Activated naive CD4-positive, alpha-beta T cell treated with anti-CD3 and anti-CD28 coated beads for 36 hours (primary cell): Measurements from ENCODE around the gene STX16. TPM values are rescaled to one million over a fixed set of nuclear protein-coding genes. Genes with fewer than 3 reads are reported as not detected.

Experiments used
- CTCF ChIA-PET: fragments of 350-600 bp; sonication (Branson Sonifier 250); formaldehyde crosslinking; loops from one replicate; lab custom pipeline; 2021; ENCODE audit warnings: antibody characterized with exemption; lab: Charles Lee
- DNase-seq: peaks from one replicate; pipeline ENCODE4 v3.0.0-alpha.2; 2020
- H3K27ac Mint-ChIP-seq: one replicate; pipeline ENCODE4 v1.8.0; 2021; ENCODE audit warnings: mild to moderate bottlenecking, mixed read lengths
- H3K27me3 Mint-ChIP-seq: one replicate; pipeline ENCODE4 v1.8.0; 2021; ENCODE audit warnings: low read depth, mixed read lengths
- H3K36me3 Mint-ChIP-seq: one replicate; pipeline ENCODE4 v1.8.0; 2021; ENCODE audit warnings: low read depth, mixed read lengths
- H3K4me1 Mint-ChIP-seq: one replicate; pipeline ENCODE4 v1.8.0; 2021; ENCODE audit warnings: low read depth, mixed read lengths
- H3K4me3 Mint-ChIP-seq: one replicate; pipeline ENCODE4 v1.8.0; 2021; ENCODE audit warnings: mild to moderate bottlenecking, moderate library complexity, mixed read lengths
- H3K9me3 Mint-ChIP-seq: one replicate; pipeline ENCODE4 v1.8.0; 2021; ENCODE audit warnings: mixed read lengths
- intact Hi-C: fragments of 100-400 bp; cut with micrococcal nuclease; formaldehyde crosslinking; loops from one replicate; pipeline ENCODE4 v1.15.1; 2023
- total RNA-seq, 2 experiments: library from RNA; stranded (reverse); gene quantifications; one replicate each; pipeline ENCODE4 v1.2.3, GENCODE V29; 2021

STX16 gene
- total RNA-seq, 2 experiments from 2014 or later = 127 TPM

DNA sequence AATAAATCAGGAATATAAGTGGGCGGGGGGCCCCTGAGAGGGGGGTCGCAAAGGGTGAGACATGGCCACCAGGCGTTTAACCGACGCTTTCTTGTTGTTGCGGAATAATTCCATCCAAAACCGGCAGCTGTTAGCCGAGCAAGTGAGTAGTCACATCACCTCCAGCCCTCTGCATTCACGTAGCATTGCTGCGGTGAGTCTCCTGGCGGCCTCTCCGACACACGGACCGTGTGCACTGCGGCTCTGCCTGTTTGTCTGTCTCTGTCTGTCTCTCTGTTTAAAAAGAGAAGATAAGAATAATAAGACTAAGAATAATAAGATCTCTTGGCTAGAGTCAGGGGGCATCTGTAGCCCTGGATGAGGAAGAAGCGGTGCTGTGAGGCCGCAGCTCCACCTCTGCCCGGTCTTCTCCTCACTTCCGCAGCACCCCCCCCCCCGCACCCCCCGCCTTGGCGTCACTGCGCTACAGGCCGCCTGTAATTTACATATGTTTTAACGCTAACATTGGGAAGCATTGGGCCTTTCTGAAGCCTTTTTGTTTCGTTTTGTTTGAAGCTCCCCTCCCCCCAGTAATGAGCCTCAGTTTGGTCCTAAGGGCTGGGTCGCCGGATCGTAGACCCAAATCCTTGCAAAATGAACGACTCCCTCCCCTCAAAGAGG lies 993 bp downstream of the STX16 start:
- H3K9me3 Mint-ChIP-seq = no peaks in the 10 kb centered on the region
- peak; percentile 74 for DNase-seq
- intact Hi-C loops = loop anchor here (1.0 to 10.0 kb wide), 14 partner anchors 8 to 1255 kb away; partner anchors contain the start of genes ATP5F1E, NELFCD, PMEPA1 and VAPB
- H3K36me3 Mint-ChIP-seq = peaks cover 27% of the 10 kb centered on the region
- H3K27ac Mint-ChIP-seq = peak overlapping the region; percentile 99
- H3K4me3 Mint-ChIP-seq = peak overlapping the region; percentile 95
- CTCF ChIA-PET = interaction anchor here (0.6 to 3.8 kb wide), 13 partner anchors 8 to 1263 kb away, joined by 3 to 31 read pairs (median 4); no protein-coding TSS in a partner anchor
- H3K4me1 Mint-ChIP-seq = peaks cover 28% of the 10 kb centered on the region
- no peaks in the 10 kb centered on the region for H3K27me3 Mint-ChIP-seq

DNA sequence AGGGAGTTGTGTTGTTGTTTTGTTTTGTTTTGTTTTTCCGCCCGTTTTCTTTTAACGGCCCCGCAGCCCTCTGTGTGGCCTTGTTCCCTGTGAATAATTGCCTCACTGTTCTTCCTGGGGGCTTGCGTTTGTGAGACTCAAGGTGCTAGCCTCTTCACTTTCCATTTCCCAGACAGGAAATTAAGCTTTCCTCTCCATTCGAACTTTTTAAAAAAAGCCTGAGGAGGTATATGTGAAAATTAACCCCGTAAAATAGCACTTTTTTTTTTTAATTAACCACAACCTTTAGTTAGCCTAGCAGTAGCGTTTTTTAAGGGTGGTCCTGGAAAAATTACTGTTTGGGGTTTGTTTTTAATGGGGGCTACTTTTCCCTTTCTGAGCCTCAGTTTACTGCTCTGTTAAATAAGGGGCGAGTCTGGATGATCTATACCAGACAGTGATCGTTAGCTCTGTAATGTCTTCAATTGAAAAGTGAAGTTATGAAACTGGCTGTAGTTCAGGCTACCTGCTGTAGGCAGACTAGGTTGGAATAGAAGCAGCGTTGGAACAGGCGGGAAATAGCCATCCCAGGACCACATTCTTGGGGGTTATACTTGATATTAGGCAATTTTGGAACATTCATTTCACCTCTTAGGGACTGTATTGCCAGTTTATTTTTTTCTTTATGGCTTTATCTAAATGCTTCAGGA lies 1.7 kb downstream of the STX16 start:
- DNase-seq = no peak
- no peaks in the 10 kb centered on the region for H3K9me3 Mint-ChIP-seq
- H3K4me3 Mint-ChIP-seq = peak overlapping the region; percentile 95
- CTCF ChIA-PET = interaction anchor here (0.6 to 3.8 kb wide), 6 partner anchors 7 to 1263 kb away, joined by 3 to 31 read pairs (median 6); no protein-coding TSS in a partner anchor
- peaks cover 27% of the 10 kb centered on the region for H3K36me3 Mint-ChIP-seq
- peaks cover 34% of the 10 kb centered on the region for H3K4me1 Mint-ChIP-seq
- intact Hi-C loops = loop anchor here (1.0 to 10.0 kb wide), 12 partner anchors 8 to 1255 kb away; partner anchors contain the start of genes ATP5F1E, NELFCD, PMEPA1 and VAPB
- peak overlapping the region; percentile 99 for H3K27ac Mint-ChIP-seq
- H3K27me3 Mint-ChIP-seq = no peaks in the 10 kb centered on the region

GRCh38 chr20:58654337-58654736 lies 3.3 kb downstream of the STX16 start:
- CTCF ChIA-PET = interaction anchor here (1.0 to 1.5 kb wide), 2 partner anchors 13 to 420 kb away, joined by 3 to 4 read pairs; no protein-coding TSS in a partner anchor
- Mint-ChIP-seq H3K4me1 (peaks cover 48% of the 10 kb centered on the region), H3K4me3 (no peak overlapping the region), H3K36me3 (peaks cover 27% of the 10 kb centered on the region), H3K27me3 (no peaks in the 10 kb centered on the region), H3K9me3 (no peaks in the 10 kb centered on the region), H3K27ac (no peak overlapping the region)
- intact Hi-C loops = loop anchor here (5.0 to 10.0 kb wide), 8 partner anchors 247 to 1257 kb away; partner anchors contain the start of genes NELFCD, PMEPA1, VAPB and ZNF831
- no peak for DNase-seq

- Mint-ChIP-seq H3K27ac (peak overlapping the region; percentile 82), H3K27me3 (no peaks in the 10 kb centered on the region), H3K4me1 (peaks cover 60% of the 10 kb centered on the region), H3K4me3 (peak overlapping the region; percentile 63), H3K36me3 (peaks cover 31% of the 10 kb centered on the region), H3K9me3 (no peaks in the 10 kb centered on the region)
- CTCF ChIA-PET = interaction anchor here (0.9 kb wide), 1 partner anchor 183 kb away, joined by 3 read pairs; no protein-coding TSS in a partner anchor
- intact Hi-C loops = loop anchor here (10.0 kb wide), 1 partner anchor 941 kb away; the partner anchor contains the start of gene PMEPA1
- no peak for DNase-seq
Measured at GRCh38 chr20:58655328-58656107, 4.4 kb downstream of the STX16 start.

DNA sequence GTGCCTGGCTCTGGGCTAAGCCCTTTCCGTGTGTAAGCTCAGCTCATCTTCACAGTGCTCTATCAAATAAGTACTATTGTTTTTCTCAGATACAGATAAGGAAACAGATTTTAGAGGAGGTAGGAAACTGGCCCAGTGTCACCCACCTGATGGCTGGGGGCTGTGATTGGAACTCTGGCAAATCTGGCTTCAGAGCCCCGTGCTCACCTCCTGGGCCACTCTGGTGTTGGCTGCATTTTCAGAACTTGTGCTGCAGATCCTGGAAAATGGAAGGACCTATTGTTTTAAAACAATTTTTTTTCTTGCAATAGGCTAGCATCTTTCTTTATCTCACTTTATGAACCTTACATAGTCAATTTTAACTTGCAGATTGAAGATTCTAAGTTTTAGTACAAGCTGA lies 5.7 kb downstream of the STX16 start:
- intact Hi-C loops = loop anchor here (10.0 kb wide), 1 partner anchor 942 kb away; the partner anchor contains the start of gene PMEPA1
- Mint-ChIP-seq H3K27ac (peak overlapping the region; percentile 82), H3K9me3 (no peaks in the 10 kb centered on the region), H3K27me3 (no peaks in the 10 kb centered on the region), H3K36me3 (peaks cover 29% of the 10 kb centered on the region), H3K4me3 (peak overlapping the region; percentile 63), H3K4me1 (peaks cover 71% of the 10 kb centered on the region)
- no peak for DNase-seq
- CTCF ChIA-PET = interaction anchor here (0.9 to 1.2 kb wide), 3 partner anchors 11 to 182 kb away, joined by 3 read pairs; no protein-coding TSS in a partner anchor

GRCh38 chr20:58657262-58657661 lies 6.2 kb downstream of the STX16 start:
- Mint-ChIP-seq H3K27ac (peak overlapping the region; percentile 82), H3K4me3 (peak overlapping the region; percentile 63), H3K4me1 (peaks cover 75% of the 10 kb centered on the region)

DNA sequence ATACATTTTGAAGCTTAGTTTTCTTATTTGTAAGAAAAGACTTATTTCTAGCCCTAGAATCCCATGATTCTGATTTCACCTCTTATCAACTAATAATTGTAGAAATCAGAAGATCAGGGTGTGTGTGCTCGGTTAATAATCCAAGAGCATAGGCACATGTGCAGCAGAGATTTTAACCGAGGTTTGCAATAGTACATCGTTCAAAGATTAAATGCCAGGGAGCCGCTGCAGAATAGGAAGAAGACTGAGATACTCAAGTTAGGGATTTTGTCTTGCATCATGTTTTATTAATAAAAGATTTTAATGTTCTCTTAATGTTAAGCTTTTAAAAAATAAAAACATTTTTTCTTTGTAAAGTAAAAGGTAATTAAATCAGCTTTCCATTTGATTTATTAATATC lies 6.9 kb downstream of the STX16 start:
- H3K9me3 Mint-ChIP-seq = no peaks in the 10 kb centered on the region
- no peak for DNase-seq
- peaks cover 23% of the 10 kb centered on the region for H3K36me3 Mint-ChIP-seq
- peaks cover 77% of the 10 kb centered on the region for H3K4me1 Mint-ChIP-seq
- intact Hi-C loops = loop anchor here (10.0 kb wide), 1 partner anchor 943 kb away; the partner anchor contains the start of gene PMEPA1
- H3K27ac Mint-ChIP-seq = peak overlapping the region; percentile 96
- no peaks in the 10 kb centered on the region for H3K27me3 Mint-ChIP-seq
- CTCF ChIA-PET = interaction anchor here (1.2 kb wide), 1 partner anchor 35 kb away, joined by 3 read pairs; no protein-coding TSS in a partner anchor
- peak overlapping the region; percentile 63 for H3K4me3 Mint-ChIP-seq

More at GRCh38 chr20:58657262-58657661, 6.2 kb downstream of the STX16 start:
- CTCF ChIA-PET = interaction anchor here (1.1 to 1.2 kb wide), 2 partner anchors 11 to 36 kb away, joined by 3 read pairs; no protein-coding TSS in a partner anchor
- no peaks in the 10 kb centered on the region for H3K9me3 Mint-ChIP-seq
- no peak for DNase-seq
- intact Hi-C loops = loop anchor here (10.0 kb wide), 1 partner anchor 942 kb away; the partner anchor contains the start of gene PMEPA1
- H3K27me3 Mint-ChIP-seq = no peaks in the 10 kb centered on the region
- peaks cover 28% of the 10 kb centered on the region for H3K36me3 Mint-ChIP-seq

- intact Hi-C loops = loop anchor here (10.0 kb wide), 1 partner anchor 944 kb away; the partner anchor contains the start of gene PMEPA1
- Mint-ChIP-seq H3K4me3 (peak overlapping the region; percentile 17), H3K9me3 (no peaks in the 10 kb centered on the region), H3K36me3 (peaks cover 24% of the 10 kb centered on the region), H3K4me1 (peaks cover 79% of the 10 kb centered on the region), H3K27ac (peak overlapping the region; percentile 96), H3K27me3 (no peaks in the 10 kb centered on the region)
- no peak for DNase-seq
- CTCF ChIA-PET = interaction anchor here (0.6 to 3.7 kb wide), 6 partner anchors 7 to 747 kb away, joined by 3 to 31 read pairs (median 4); partner anchors contain the start of genes GNAS and STX16
Measured at GRCh38 chr20:58658760-58659159, 7.7 kb downstream of the STX16 start.

DNA sequence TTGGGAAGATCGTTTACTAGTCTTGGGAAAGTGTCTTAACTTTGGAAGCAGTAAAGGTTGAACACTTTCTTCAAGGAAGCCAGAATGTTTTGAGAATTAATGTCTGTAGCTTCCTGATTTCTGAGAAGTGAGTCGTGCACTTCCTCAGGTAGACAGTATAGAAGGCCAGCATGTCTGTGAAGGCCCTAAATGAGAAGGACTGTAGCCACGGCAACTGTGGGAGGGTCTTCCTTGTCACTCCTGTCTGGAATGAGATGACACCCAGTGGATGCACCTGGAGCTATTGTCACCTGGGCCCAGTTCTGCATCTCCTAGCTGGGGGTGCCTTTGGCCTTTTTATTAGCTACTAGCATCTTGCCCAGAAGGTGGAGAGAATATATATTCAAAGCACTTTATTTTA lies 8.8 kb downstream of the STX16 start:
- peak overlapping the region; percentile 58 for H3K4me3 Mint-ChIP-seq
- H3K27me3 Mint-ChIP-seq = no peaks in the 10 kb centered on the region
- CTCF ChIA-PET = interaction anchor here (0.6 to 3.7 kb wide), 7 partner anchors 8 to 814 kb away, joined by 3 to 31 read pairs (median 4); partner anchors contain the start of gene STX16
- intact Hi-C loops = loop anchor here (1.0 to 10.0 kb wide), 2 partner anchors 8 to 945 kb away; partner anchors contain the start of gene PMEPA1
- peaks cover 82% of the 10 kb centered on the region for H3K4me1 Mint-ChIP-seq
- peak overlapping the region; percentile 96 for H3K27ac Mint-ChIP-seq
- no peaks in the 10 kb centered on the region for H3K9me3 Mint-ChIP-seq
- peak; percentile 48 for DNase-seq
- H3K36me3 Mint-ChIP-seq = peaks cover 24% of the 10 kb centered on the region

GRCh38 chr20:58660855-58661597 lies 9.9 kb downstream of the STX16 start:
- intact Hi-C loops = loop anchor here (1.0 kb wide), 1 partner anchor 9 kb away; no protein-coding TSS in a partner anchor
- no peaks in the 10 kb centered on the region for H3K27me3 Mint-ChIP-seq
- H3K27ac Mint-ChIP-seq = peak overlapping the region; percentile 96
- peaks cover 79% of the 10 kb centered on the region for H3K4me1 Mint-ChIP-seq
- peak; percentile 62 for DNase-seq
- CTCF ChIA-PET = interaction anchor here (3.7 kb wide), 1 partner anchor 10 kb away, joined by 31 read pairs; the partner anchor contains the start of gene STX16
- peak overlapping the region; percentile 76 for H3K4me3 Mint-ChIP-seq
- no peaks in the 10 kb centered on the region for H3K9me3 Mint-ChIP-seq
- peaks cover 24% of the 10 kb centered on the region for H3K36me3 Mint-ChIP-seq
